ENCODE data around the gene TMC2. TPM values are rescaled to one million over a fixed set of nuclear protein-coding genes. Genes with fewer than 3 reads are reported as not detected.

The TMC2 gene
- polyA plus RNA-seq, 1 of the 3 experiments (the other 2 are of a cell fraction): not detected

DNA sequence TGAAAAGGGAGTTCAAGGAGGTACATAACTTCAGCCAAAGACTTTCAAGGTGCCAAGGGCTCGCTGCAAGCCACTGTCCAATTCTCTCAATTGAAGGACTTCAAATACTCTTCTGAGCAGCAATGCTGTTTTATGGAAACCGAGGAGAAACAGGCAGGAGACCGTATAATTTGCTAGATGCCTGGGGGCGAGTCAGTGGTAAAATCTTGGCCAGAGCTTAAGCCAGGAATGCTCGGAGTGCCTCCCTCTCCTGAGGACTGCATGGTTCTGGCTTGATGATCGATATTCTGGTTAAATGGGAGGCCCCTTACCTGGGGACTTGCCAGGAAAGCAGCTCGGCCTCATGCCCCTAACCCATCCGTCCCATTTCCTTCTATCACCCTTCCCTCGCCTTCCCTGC is 80.3 kb downstream of the TMC2 start:
- Histone ChIP-seq H3K4me1 (ENCODE audit: control insufficient read depth in 1 of 2, insufficient read depth in 2 of 2, low read depth in 1 of 2, low read length in 1 of 2) (no peaks in the 10 kb centered on the region), H3K4me2 (no peak overlapping the region), H3K4me3 (ENCODE audit: low read depth in 2 of 2, low read length in 1 of 2) (no peak overlapping the region), H3F3A (replicated peaks; ENCODE audit: insufficient read depth) (no peaks in the 10 kb centered on the region), H3K9me3 (no peaks in the 10 kb centered on the region; the same call in 1 of the 2 replicates), H3K27ac (ENCODE audit: low read depth in 2 of 2, low read length in 1 of 2) (no peak overlapping the region), H3K9ac (no peak overlapping the region), H3K9me2 (no peaks in the 10 kb centered on the region), H3K27me3 (ENCODE audit: insufficient read depth) (no peaks in the 10 kb centered on the region; the same call in 1 of the 2 replicates), H4K20me1 (ENCODE audit: insufficient read depth) (no peaks in the 10 kb centered on the region), H2AFZ (ENCODE audit: low read depth) (no peak overlapping the region), H3K36me3 (replicated peaks in 1 of 2; ENCODE audit: control insufficient read depth in 1 of 2, insufficient read depth in 2 of 2, low read length in 1 of 2) (no peaks in the 10 kb centered on the region), H3K79me2 (ENCODE audit: insufficient read depth) (no peaks in the 10 kb centered on the region)
- 26% methylated on average over 9 of the region's 9 CpGs for WGBS (ENCODE audit: low lambda C conversion rate)
- ChIA-PET POLR2A (no interaction called here), CTCF (no interaction called here)
- DNase-seq: no peak
- no peak for TF ChIP-seq MEF2A (IDR thresholded peaks at IDR 0.05; ENCODE audit: borderline replicate concordance, low read depth)
- TF ChIP-seq SMC3 (IDR thresholded peaks at IDR 0.05; ENCODE audit: low read depth, low read length): no peak
- no peak for TF ChIP-seq EZH2phosphoT487 (IDR thresholded peaks at IDR 0.05; ENCODE audit: borderline replicate concordance, low read depth)
- no peak for TF ChIP-seq EP300 (IDR thresholded peaks at IDR 0.05; ENCODE audit: borderline replicate concordance in 1 of 2, low read depth in 1 of 2, low read length in 1 of 2)
- TF ChIP-seq NFIC (IDR thresholded peaks at IDR 0.05; ENCODE audit: borderline replicate concordance): no peak
- no peak for TF ChIP-seq FOSL2 (IDR thresholded peaks at IDR 0.05; ENCODE audit: borderline replicate concordance, low read depth)
- TF ChIP-seq, protein P1, sequence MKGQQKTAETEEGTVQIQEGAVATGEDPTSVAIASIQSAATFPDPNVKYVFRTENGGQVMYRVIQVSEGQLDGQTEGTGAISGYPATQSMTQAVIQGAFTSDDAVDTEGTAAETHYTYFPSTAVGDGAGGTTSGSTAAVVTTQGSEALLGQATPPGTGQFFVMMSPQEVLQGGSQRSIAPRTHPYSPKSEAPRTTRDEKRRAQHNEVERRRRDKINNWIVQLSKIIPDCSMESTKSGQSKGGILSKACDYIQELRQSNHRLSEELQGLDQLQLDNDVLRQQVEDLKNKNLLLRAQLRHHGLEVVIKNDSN (IDR thresholded peaks at IDR 0.05; ENCODE audit: borderline replicate concordance, low read depth): no peak
- TF ChIP-seq ELF1 (IDR thresholded peaks at IDR 0.05): no peak

- Histone ChIP-seq H4K20me1 (ENCODE audit: insufficient read depth) (no peaks in the 10 kb centered on the region), H3K4me3 (ENCODE audit: low read depth in 2 of 2, low read length in 1 of 2) (no peak overlapping the region), H3K27ac (ENCODE audit: low read depth in 2 of 2, low read length in 1 of 2) (no peak overlapping the region), H3K36me3 (replicated peaks in 1 of 2; ENCODE audit: control insufficient read depth in 1 of 2, insufficient read depth in 2 of 2, low read length in 1 of 2) (no peaks in the 10 kb centered on the region), H3K9ac (no peak overlapping the region), H3K27me3 (ENCODE audit: insufficient read depth) (no peaks in the 10 kb centered on the region; the same call in 1 of the 2 replicates), H3F3A (replicated peaks; ENCODE audit: insufficient read depth) (no peaks in the 10 kb centered on the region), H2AFZ (ENCODE audit: low read depth) (no peak overlapping the region), H3K9me3 (no peaks in the 10 kb centered on the region; the same call in 1 of the 2 replicates), H3K9me2 (no peaks in the 10 kb centered on the region), H3K4me1 (ENCODE audit: control insufficient read depth in 1 of 2, insufficient read depth in 2 of 2, low read depth in 1 of 2, low read length in 1 of 2) (no peaks in the 10 kb centered on the region), H3K4me2 (no peak overlapping the region), H3K79me2 (ENCODE audit: insufficient read depth) (no peaks in the 10 kb centered on the region)
- ChIA-PET POLR2A (no interaction called here), CTCF (no interaction called here)
- 62% methylated on average over 16 of the region's 16 CpGs for WGBS (ENCODE audit: low lambda C conversion rate)
- DNase-seq: no peak
- no peak for TF ChIP-seq REST (IDR thresholded peaks at IDR 0.05; ENCODE audit: low read depth, low read length)
- TF ChIP-seq, protein P1 (IDR thresholded peaks at IDR 0.05; ENCODE audit: borderline replicate concordance, low read depth): no peak
- TF ChIP-seq JUND (IDR thresholded peaks at IDR 0.05): no peak
- no peak for TF ChIP-seq GABPA (IDR thresholded peaks at IDR 0.05; ENCODE audit: low read depth)
- no peak for TF ChIP-seq NRF1 (IDR thresholded peaks at IDR 0.05; ENCODE audit: low read depth, low read length)
- TF ChIP-seq RXRA (IDR thresholded peaks at IDR 0.05; ENCODE audit: borderline replicate concordance, low read depth): no peak
- no peak for TF ChIP-seq MAX (IDR thresholded peaks at IDR 0.05; ENCODE audit: low read depth)
- TF ChIP-seq MEF2A (IDR thresholded peaks at IDR 0.05; ENCODE audit: borderline replicate concordance, low read depth): no peak
- TF ChIP-seq FOXJ3 (CRISPR knock-in tag; IDR thresholded peaks at IDR 0.05): no peak
- TF ChIP-seq, protein P2, sequence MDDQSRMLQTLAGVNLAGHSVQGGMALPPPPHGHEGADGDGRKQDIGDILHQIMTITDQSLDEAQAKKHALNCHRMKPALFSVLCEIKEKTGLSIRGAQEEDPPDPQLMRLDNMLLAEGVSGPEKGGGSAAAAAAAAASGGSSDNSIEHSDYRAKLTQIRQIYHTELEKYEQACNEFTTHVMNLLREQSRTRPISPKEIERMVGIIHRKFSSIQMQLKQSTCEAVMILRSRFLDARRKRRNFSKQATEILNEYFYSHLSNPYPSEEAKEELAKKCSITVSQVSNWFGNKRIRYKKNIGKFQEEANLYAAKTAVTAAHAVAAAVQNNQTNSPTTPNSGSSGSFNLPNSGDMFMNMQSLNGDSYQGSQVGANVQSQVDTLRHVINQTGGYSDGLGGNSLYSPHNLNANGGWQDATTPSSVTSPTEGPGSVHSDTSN (IDR thresholded peaks at IDR 0.05): no peak
- no peak for TF ChIP-seq YY1 (IDR thresholded peaks at IDR 0.05; ENCODE audit: low read depth)
- TF ChIP-seq EZH2phosphoT487 (IDR thresholded peaks at IDR 0.05; ENCODE audit: borderline replicate concordance, low read depth): no peak
- no peak for TF ChIP-seq ELF1 (IDR thresholded peaks at IDR 0.05)
- TF ChIP-seq SIN3A (IDR thresholded peaks at IDR 0.05; ENCODE audit: borderline replicate concordance, low read depth, low read length): no peak
Observed at GRCh38 chr20:2617099-2617714, 80.8 kb downstream of the TMC2 start.
